Measurements from ENCODE around the gene HECTD4. TPM values are rescaled to one million over a fixed set of nuclear protein-coding genes. Genes with fewer than 3 reads are reported as not detected.

Gene HECTD4
- total and polyA plus RNA-seq, 9 of the 15 experiments (the other 6 are each of a cell fraction or from before 2014, with no cell fraction given): 3.5 to 33.3 (median 13.5) TPM

DNA sequence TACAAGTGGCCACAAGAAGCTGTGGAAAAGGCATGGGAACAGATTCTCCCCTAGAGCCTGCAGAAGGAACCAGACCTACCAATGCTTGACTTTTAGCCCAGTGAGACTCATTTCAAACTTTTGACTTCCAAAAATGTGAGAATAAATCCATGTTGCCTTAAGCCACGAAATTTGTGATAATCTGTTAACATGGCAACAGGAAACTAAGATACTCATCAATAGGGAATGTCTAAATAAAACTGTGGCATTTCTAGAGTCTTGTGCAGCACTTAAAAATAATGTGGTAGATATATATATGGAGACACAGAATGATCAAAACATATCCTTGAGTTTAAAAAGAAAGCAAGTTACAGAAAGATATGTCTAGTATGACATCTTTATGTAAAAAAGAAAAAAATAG is 12.0 kb downstream of the HECTD4 start:
- Histone ChIP-seq H3K9ac (ENCODE audit: insufficient read depth in 1 of 2, low read depth in 2 of 2, low read length in 2 of 2) (no peak overlapping the region), H3K27ac (ENCODE audit: extremely low read depth, low read depth, low read length) (no peak overlapping the region), H3K4me1 (replicated peaks in 1 of 2; ENCODE audit: control insufficient read depth in 2 of 2, insufficient read depth in 2 of 2, low read length in 2 of 2) (peaks cover 23 to 24% of the 10 kb centered on the region in 2 experiments), H3K4me2 (ENCODE audit: insufficient read depth, low read length) (no peak overlapping the region), H3K27me3 (ENCODE audit: control insufficient read depth in 2 of 2, insufficient read depth in 2 of 2, low read length in 2 of 2) (no peaks in the 10 kb centered on the region), H4K20me1 (replicated peaks; ENCODE audit: control insufficient read depth, insufficient read depth, low read length) (no peaks in the 10 kb centered on the region), H2AFZ (ENCODE audit: low read depth, low read length) (no peak overlapping the region), H3K79me2 (ENCODE audit: control insufficient read depth, insufficient read depth, low read length) (peaks cover 85% of the 10 kb centered on the region), H3K9me3 (replicated peaks; ENCODE audit: control insufficient read depth, insufficient read depth, low read depth, low read length) (peaks cover 4% of the 10 kb centered on the region), H3K9me1 (ENCODE audit: control insufficient read depth, insufficient read depth, low read length) (no peaks in the 10 kb centered on the region), H3K36me3 (ENCODE audit: control insufficient read depth, insufficient read depth, low read length) (peaks cover 3% of the 10 kb centered on the region; the same call in 2 of the 3 replicates), H3K4me3 (no peak overlapping the region)
- DNase-seq (ENCODE audit: extremely low read depth in 1 of 4, low spot score in 3 of 4) (no peak), ATAC-seq (peak; percentile 27; the same call in 1 of the 3 replicates), FAIRE-seq (no peak)
- in situ Hi-C loops (cut with MboI) (no loop called here), intact Hi-C loops (cut with micrococcal nuclease) (no loop called here)
- BruUV-seq (replicated peaks): no TSS peak
- WGBS (ENCODE audit: insufficient coverage, low coverage, missing lambda C conversion rate): 11% methylated on average over 1 of the region's 1 CpG
- POLR2A ChIA-PET: interaction anchor here (0.7 kb wide), 1 partner anchor 1004 kb away, joined by 3 read pairs; no protein-coding TSS in a partner anchor
- CTCF ChIA-PET (ENCODE audit: low intra/inter-chr PET ratio): no interaction called here
- TF ChIP-seq, protein P1, sequence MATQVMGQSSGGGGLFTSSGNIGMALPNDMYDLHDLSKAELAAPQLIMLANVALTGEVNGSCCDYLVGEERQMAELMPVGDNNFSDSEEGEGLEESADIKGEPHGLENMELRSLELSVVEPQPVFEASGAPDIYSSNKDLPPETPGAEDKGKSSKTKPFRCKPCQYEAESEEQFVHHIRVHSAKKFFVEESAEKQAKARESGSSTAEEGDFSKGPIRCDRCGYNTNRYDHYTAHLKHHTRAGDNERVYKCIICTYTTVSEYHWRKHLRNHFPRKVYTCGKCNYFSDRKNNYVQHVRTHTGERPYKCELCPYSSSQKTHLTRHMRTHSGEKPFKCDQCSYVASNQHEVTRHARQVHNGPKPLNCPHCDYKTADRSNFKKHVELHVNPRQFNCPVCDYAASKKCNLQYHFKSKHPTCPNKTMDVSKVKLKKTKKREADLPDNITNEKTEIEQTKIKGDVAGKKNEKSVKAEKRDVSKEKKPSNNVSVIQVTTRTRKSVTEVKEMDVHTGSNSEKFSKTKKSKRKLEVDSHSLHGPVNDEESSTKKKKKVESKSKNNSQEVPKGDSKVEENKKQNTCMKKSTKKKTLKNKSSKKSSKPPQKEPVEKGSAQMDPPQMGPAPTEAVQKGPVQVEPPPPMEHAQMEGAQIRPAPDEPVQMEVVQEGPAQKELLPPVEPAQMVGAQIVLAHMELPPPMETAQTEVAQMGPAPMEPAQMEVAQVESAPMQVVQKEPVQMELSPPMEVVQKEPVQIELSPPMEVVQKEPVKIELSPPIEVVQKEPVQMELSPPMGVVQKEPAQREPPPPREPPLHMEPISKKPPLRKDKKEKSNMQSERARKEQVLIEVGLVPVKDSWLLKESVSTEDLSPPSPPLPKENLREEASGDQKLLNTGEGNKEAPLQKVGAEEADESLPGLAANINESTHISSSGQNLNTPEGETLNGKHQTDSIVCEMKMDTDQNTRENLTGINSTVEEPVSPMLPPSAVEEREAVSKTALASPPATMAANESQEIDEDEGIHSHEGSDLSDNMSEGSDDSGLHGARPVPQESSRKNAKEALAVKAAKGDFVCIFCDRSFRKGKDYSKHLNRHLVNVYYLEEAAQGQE (IDR thresholded peaks at IDR 0.05; ENCODE audit: borderline replicate concordance): no peak
- TF ChIP-seq, protein P1 (CRISPR knock-in tag; IDR thresholded peaks at IDR 0.05; ENCODE audit: low read depth): no peak
- TF ChIP-seq ESRRB (CRISPR knock-in tag; IDR thresholded peaks at IDR 0.05; ENCODE audit: borderline replicate concordance): no peak
- no peak for TF ChIP-seq HDAC2 (IDR thresholded peaks at IDR 0.05)
- TF ChIP-seq RAD51 (IDR thresholded peaks at IDR 0.05; ENCODE audit: borderline replicate concordance, low read depth): no peak
- no peak for TF ChIP-seq GTF2E2 (tag; IDR thresholded peaks at IDR 0.05)
- TF ChIP-seq TCF7 (IDR thresholded peaks at IDR 0.05; ENCODE audit: borderline replicate concordance): no peak
- TF ChIP-seq, protein P2, sequence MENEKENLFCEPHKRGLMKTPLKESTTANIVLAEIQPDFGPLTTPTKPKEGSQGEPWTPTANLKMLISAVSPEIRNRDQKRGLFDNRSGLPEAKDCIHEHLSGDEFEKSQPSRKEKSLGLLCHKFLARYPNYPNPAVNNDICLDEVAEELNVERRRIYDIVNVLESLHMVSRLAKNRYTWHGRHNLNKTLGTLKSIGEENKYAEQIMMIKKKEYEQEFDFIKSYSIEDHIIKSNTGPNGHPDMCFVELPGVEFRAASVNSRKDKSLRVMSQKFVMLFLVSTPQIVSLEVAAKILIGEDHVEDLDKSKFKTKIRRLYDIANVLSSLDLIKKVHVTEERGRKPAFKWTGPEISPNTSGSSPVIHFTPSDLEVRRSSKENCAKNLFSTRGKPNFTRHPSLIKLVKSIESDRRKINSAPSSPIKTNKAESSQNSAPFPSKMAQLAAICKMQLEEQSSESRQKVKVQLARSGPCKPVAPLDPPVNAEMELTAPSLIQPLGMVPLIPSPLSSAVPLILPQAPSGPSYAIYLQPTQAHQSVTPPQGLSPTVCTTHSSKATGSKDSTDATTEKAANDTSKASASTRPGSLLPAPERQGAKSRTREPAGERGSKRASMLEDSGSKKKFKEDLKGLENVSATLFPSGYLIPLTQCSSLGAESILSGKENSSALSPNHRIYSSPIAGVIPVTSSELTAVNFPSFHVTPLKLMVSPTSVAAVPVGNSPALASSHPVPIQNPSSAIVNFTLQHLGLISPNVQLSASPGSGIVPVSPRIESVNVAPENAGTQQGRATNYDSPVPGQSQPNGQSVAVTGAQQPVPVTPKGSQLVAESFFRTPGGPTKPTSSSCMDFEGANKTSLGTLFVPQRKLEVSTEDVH (IDR thresholded peaks at IDR 0.05; ENCODE audit: low read depth, partially characterized antibody): no peak
- TF ChIP-seq, protein P3, sequence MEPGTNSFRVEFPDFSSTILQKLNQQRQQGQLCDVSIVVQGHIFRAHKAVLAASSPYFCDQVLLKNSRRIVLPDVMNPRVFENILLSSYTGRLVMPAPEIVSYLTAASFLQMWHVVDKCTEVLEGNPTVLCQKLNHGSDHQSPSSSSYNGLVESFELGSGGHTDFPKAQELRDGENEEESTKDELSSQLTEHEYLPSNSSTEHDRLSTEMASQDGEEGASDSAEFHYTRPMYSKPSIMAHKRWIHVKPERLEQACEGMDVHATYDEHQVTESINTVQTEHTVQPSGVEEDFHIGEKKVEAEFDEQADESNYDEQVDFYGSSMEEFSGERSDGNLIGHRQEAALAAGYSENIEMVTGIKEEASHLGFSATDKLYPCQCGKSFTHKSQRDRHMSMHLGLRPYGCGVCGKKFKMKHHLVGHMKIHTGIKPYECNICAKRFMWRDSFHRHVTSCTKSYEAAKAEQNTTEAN (CRISPR knock-in tag; IDR thresholded peaks at IDR 0.05): no peak
- no peak for TF ChIP-seq XRCC5 (IDR thresholded peaks at IDR 0.05; ENCODE audit: low read depth, low read length)
- no peak for TF ChIP-seq POLR2AphosphoS5 (IDR thresholded peaks at IDR 0.05; ENCODE audit: control insufficient read depth, insufficient read depth, low read depth, low read length)

All from K562 (cell line).